Measurements from ENCODE around the gene PAQR8. TPM values are rescaled to one million over a fixed set of nuclear protein-coding genes. Genes with fewer than 3 reads are reported as not detected.

The PAQR8 gene
- total RNA-seq, 1 donor from 2014 or later, result 21.2 TPM

DNA sequence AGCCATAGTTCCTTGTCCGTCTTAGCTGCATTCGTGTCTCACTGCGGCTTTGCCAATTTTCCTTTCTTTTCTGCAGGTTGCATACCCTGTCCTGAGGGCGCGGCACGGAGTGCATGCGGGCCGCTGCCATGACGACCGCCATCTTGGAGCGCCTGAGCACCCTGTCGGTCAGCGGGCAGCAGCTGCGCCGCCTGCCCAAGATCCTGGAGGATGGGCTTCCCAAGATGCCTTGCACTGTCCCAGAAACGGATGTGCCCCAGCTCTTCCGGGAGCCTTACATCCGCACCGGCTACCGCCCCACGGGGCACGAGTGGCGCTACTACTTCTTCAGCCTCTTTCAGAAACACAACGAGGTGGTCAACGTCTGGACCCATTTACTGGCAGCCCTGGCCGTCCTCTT is 41.1 kb downstream of the PAQR8 start:
- Mint-ChIP-seq H3K36me3 (peaks cover 13% of the 10 kb centered on the region), H3K4me3 (no peak overlapping the region), H3K27me3 (no peaks in the 10 kb centered on the region), H3K4me1 (ENCODE audit: unreplicated experiment) (no peaks in the 10 kb centered on the region), H3K27ac (no peak overlapping the region), H3K9me3 (no peaks in the 10 kb centered on the region)
- TF ChIP-seq, protein P1, sequence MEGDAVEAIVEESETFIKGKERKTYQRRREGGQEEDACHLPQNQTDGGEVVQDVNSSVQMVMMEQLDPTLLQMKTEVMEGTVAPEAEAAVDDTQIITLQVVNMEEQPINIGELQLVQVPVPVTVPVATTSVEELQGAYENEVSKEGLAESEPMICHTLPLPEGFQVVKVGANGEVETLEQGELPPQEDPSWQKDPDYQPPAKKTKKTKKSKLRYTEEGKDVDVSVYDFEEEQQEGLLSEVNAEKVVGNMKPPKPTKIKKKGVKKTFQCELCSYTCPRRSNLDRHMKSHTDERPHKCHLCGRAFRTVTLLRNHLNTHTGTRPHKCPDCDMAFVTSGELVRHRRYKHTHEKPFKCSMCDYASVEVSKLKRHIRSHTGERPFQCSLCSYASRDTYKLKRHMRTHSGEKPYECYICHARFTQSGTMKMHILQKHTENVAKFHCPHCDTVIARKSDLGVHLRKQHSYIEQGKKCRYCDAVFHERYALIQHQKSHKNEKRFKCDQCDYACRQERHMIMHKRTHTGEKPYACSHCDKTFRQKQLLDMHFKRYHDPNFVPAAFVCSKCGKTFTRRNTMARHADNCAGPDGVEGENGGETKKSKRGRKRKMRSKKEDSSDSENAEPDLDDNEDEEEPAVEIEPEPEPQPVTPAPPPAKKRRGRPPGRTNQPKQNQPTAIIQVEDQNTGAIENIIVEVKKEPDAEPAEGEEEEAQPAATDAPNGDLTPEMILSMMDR (conservative IDR thresholded peaks at IDR 0.05), result no peak
- DNase-seq (ENCODE audit: extremely low spot score, unreplicated experiment), result no peak

DNA sequence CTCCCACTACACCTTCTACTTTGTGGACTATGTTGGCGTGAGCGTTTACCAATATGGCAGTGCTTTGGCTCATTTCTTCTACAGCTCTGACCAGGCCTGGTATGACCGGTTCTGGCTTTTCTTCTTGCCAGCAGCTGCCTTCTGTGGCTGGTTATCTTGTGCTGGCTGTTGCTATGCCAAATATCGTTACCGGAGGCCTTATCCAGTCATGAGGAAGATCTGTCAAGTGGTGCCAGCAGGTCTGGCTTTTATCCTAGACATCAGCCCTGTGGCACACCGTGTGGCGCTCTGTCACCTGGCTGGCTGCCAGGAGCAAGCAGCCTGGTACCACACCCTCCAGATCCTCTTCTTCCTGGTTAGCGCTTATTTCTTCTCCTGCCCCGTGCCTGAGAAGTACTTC is 41.7 kb downstream of the PAQR8 start:
- Mint-ChIP-seq H3K36me3 (peaks cover 13% of the 10 kb centered on the region), H3K4me3 (no peak overlapping the region), H3K4me1 (ENCODE audit: unreplicated experiment) (peaks cover 2% of the 10 kb centered on the region), H3K27ac (no peak overlapping the region), H3K27me3 (no peaks in the 10 kb centered on the region), H3K9me3 (no peaks in the 10 kb centered on the region)
- no peak for DNase-seq (ENCODE audit: extremely low spot score, unreplicated experiment)
- TF ChIP-seq, protein P1 (conservative IDR thresholded peaks at IDR 0.05), result no peak

DNA sequence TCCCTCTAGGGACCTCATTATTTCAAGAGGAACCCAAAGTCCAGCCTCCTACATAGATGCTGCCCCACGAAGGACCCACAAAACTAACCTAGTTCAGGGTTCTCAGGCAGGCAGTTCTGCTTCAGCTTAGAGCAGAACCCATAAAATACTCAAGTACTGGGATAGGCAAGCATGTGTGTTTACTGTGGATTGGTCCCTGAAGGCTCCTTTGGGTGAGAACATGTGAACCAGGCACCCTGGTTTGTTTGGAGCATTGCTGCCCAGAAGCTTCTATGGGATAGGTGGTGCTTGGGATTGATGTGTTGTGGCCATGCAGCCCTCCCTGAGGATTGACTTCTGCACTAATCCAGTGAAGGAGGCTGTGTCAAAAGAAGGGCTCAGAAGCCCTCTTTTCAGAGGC is 43.3 kb downstream of the PAQR8 start:
- peaks cover 13% of the 10 kb centered on the region for H3K36me3 Mint-ChIP-seq
- peaks cover 4% of the 10 kb centered on the region for H3K4me1 Mint-ChIP-seq (ENCODE audit: unreplicated experiment)
- no peak overlapping the region for H3K4me3 Mint-ChIP-seq
- no peaks in the 10 kb centered on the region for H3K9me3 Mint-ChIP-seq
- TF ChIP-seq, protein P1 (conservative IDR thresholded peaks at IDR 0.05), result no peak
- no peak for DNase-seq (ENCODE audit: extremely low spot score, unreplicated experiment)
- no peak overlapping the region for H3K27ac Mint-ChIP-seq
- no peaks in the 10 kb centered on the region for H3K27me3 Mint-ChIP-seq

DNA sequence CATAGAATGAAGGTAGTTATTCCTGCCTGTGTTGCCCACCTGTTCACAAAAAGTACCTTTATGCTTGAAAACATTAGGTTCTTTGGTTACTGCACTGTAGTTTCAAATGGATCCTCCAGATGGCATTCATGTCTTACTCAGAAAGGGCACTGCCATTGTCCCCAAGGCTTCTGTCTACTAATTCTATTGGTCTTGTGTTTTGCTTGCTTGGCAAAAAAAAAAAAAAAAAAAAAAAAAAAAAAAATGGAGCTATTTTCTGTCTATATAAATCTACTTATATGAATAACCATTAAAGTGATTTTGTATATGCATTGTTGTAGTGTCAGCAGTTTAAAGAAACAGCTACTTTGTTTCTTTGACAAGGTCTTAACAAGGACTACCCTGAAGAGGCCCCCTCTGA is 45.5 kb downstream of the PAQR8 start:
- Mint-ChIP-seq H3K27me3 (no peaks in the 10 kb centered on the region), H3K4me3 (no peak overlapping the region), H3K27ac (no peak overlapping the region), H3K4me1 (ENCODE audit: unreplicated experiment) (peaks cover 5% of the 10 kb centered on the region), H3K36me3 (peaks cover 13% of the 10 kb centered on the region), H3K9me3 (no peaks in the 10 kb centered on the region)
- DNase-seq (ENCODE audit: extremely low spot score, unreplicated experiment), result no peak
- TF ChIP-seq, protein P1 (conservative IDR thresholded peaks at IDR 0.05), result peak; percentile 72

DNA sequence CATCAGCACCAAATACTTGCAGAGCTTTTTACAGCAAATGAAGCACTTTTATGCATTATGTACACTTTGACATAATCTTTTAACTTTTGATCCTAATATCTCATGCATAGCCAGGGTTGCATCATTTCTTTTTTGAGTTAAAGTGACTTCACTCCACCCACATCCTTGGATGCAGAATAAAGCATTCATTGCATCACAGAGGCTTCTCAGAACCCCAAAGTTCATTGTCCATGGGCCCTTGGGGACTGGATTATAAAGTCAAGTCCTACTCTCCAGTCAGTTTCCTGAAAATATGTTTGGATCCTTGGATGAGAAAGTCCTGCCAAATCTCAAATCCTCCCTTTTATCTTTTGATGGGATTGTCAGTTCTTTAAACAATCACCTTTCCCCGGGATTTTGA is 47.5 kb downstream of the PAQR8 start:
- H3K27me3 Mint-ChIP-seq, result no peaks in the 10 kb centered on the region
- no peak overlapping the region for H3K27ac Mint-ChIP-seq

More for the DNA sequence above, 47.5 kb downstream of the PAQR8 start:
- no peak for DNase-seq (ENCODE audit: extremely low spot score, unreplicated experiment)
- TF ChIP-seq, protein P1 (conservative IDR thresholded peaks at IDR 0.05), result no peak
- Mint-ChIP-seq H3K9me3 (no peaks in the 10 kb centered on the region), H3K4me3 (no peak overlapping the region), H3K4me1 (ENCODE audit: unreplicated experiment) (peaks cover 10% of the 10 kb centered on the region), H3K36me3 (peaks cover 2% of the 10 kb centered on the region)
